Pulmonary artery endothelial cell (primary cell): Measurements from ENCODE around the gene TTYH1. TPM values are rescaled to one million over a fixed set of nuclear protein-coding genes. Genes with fewer than 3 reads are reported as not detected.

Experiments
- DNase-seq: peaks from one replicate; pipeline ENCODE4 v3.0.0-alpha.2; 2011; ENCODE audit warnings: low read depth, low spot score
- total RNA-seq: library from RNA; depleted of rRNA; stranded (reverse); fragments of >200 nt; gene quantifications from 2 replicates; pipeline ENCODE4 v1.2.3, GENCODE V29; 2014

Gene TTYH1
- total RNA-seq, 1 donor from 2014 or later, result not detected

- no peak for DNase-seq
These were observed 6.9 kb downstream of the TTYH1 start for GRCh38 chr19:54422136-54422535.

- no peak for DNase-seq
These were observed 8.9 kb downstream of the TTYH1 start for GRCh38 chr19:54424201-54424600.

- DNase-seq, result no peak
These were observed 9.6 kb downstream of the TTYH1 start for GRCh38 chr19:54424660-54425381.

- no peak for DNase-seq
These were observed 10.1 kb downstream of the TTYH1 start for GRCh38 chr19:54425382-54425723.

GRCh38 chr19:54426291-54426931, 11.1 kb downstream of the TTYH1 start:
- no peak for DNase-seq

- no peak for DNase-seq
These were observed 12.3 kb downstream of the TTYH1 start for GRCh38 chr19:54427586-54427985.

GRCh38 chr19:54428323-54429175, 13.3 kb downstream of the TTYH1 start:
- no peak for DNase-seq

GRCh38 chr19:54429176-54429495, 13.9 kb downstream of the TTYH1 start:
- DNase-seq, result no peak

GRCh38 chr19:54429545-54430227, 14.4 kb downstream of the TTYH1 start:
- DNase-seq, result no peak

GRCh38 chr19:54430306-54431254, 15.3 kb downstream of the TTYH1 start:
- DNase-seq, result no peak

- no peak for DNase-seq
These were observed 16.1 kb downstream of the TTYH1 start for GRCh38 chr19:54431255-54431838.

- DNase-seq, result no peak
These were observed 17.0 kb downstream of the TTYH1 start for GRCh38 chr19:54432144-54432738.

- DNase-seq, result no peak
These were observed 18.4 kb downstream of the TTYH1 start for GRCh38 chr19:54433697-54434096.

GRCh38 chr19:54434112-54434872, 19.0 kb downstream of the TTYH1 start:
- DNase-seq, result no peak

GRCh38 chr19:54434873-54435214, 19.6 kb downstream of the TTYH1 start:
- no peak for DNase-seq

GRCh38 chr19:54435551-54436016, 20.3 kb downstream of the TTYH1 start:
- no peak for DNase-seq

- no peak for DNase-seq
These were observed 20.8 kb downstream of the TTYH1 start for GRCh38 chr19:54436031-54436523.

GRCh38 chr19:54436628-54437252, 21.5 kb downstream of the TTYH1 start:
- DNase-seq, result no peak
